ENCODE measurements around the gene FSTL4.

- no peak for TF ChIP-seq POLR2A (IDR thresholded peaks at IDR 0.05; ENCODE audit: low read depth)
- TF ChIP-seq CTCF (IDR thresholded peaks at IDR 0.05) = no peak
Measured at GRCh38 chr5:133523961-133524586, 88.3 kb downstream of the FSTL4 start.
